ENCODE results near the gene PGAM1. TPM values are rescaled to one million over a fixed set of nuclear protein-coding genes. Genes with fewer than 3 reads are reported as not detected.

The PGAM1 gene
- total and polyA plus RNA-seq, 2 of the 13 experiments (the other 11 are each of a cell fraction or from before 2014, with no cell fraction given) = 354 to 483 TPM

- TF ChIP-seq NFYC (CRISPR knock-in tag; IDR thresholded peaks at IDR 0.05) = 0 out of 2 replicates have a peak, but pooled peaks have one; percentile 4
- TF ChIP-seq E2F2 (CRISPR knock-in tag; IDR thresholded peaks at IDR 0.05; ENCODE audit: borderline replicate concordance) = no peak
- no peak for TF ChIP-seq ATF7 (IDR thresholded peaks at IDR 0.05)
- no peak for TF ChIP-seq ATF7 (CRISPR knock-in tag; IDR thresholded peaks at IDR 0.05)
- peak; percentile 33; the same call in 1 of the 2 replicates for TF ChIP-seq ZBTB10 (CRISPR knock-in tag; IDR thresholded peaks at IDR 0.05; ENCODE audit: borderline replicate concordance)
- TF ChIP-seq ZSCAN22 (CRISPR knock-in tag; IDR thresholded peaks at IDR 0.05) = no peak
- peak; percentile 60 for TF ChIP-seq ZNF792 (CRISPR knock-in tag; IDR thresholded peaks at IDR 0.05)
- no peak for TF ChIP-seq RFXAP (CRISPR knock-in tag; IDR thresholded peaks at IDR 0.05; ENCODE audit: borderline replicate concordance)
- TF ChIP-seq IRF2 (CRISPR knock-in tag; IDR thresholded peaks at IDR 0.05) = peak; percentile 29; the same call in 1 of the 2 replicates
- TF ChIP-seq POGZ (CRISPR knock-in tag; IDR thresholded peaks at IDR 0.05) = peak; percentile 34; the same call in 1 of the 2 replicates
- TF ChIP-seq GATAD2A (CRISPR knock-in tag; IDR thresholded peaks at IDR 0.05) = peak; percentile 61
- TF ChIP-seq SRF (IDR thresholded peaks at IDR 0.05; ENCODE audit: low read depth, low read length) = no peak; the same call in 1 of the 2 replicates
- TF ChIP-seq NR3C1 (CRISPR knock-in tag; IDR thresholded peaks at IDR 0.05) = no peak
- peak; percentile 38; the same call in 1 of the 2 replicates for TF ChIP-seq ZSCAN9 (CRISPR knock-in tag; IDR thresholded peaks at IDR 0.05; ENCODE audit: borderline replicate concordance)
- peak; percentile 36 for TF ChIP-seq ZBTB7B (CRISPR knock-in tag; IDR thresholded peaks at IDR 0.05)
- no peak for TF ChIP-seq CREB1 (IDR thresholded peaks at IDR 0.05)
- peak; percentile 37; the same call in 1 of the 2 replicates for TF ChIP-seq CREB1 (CRISPR knock-in tag; IDR thresholded peaks at IDR 0.05)
- TF ChIP-seq ZNF101 (CRISPR knock-in tag; IDR thresholded peaks at IDR 0.05; ENCODE audit: borderline replicate concordance, low read depth) = no peak
- TF ChIP-seq ZBTB37 (CRISPR knock-in tag; IDR thresholded peaks at IDR 0.05) = 0 out of 2 replicates have a peak, but pooled peaks have one; percentile 33
- 0 out of 2 replicates have a peak, but pooled peaks have one; percentile 20 for TF ChIP-seq NCOA2 (CRISPR knock-in tag; IDR thresholded peaks at IDR 0.05)
- peak; percentile 23; the same call in 1 of the 2 replicates for TF ChIP-seq ZNF350 (CRISPR knock-in tag; IDR thresholded peaks at IDR 0.05; ENCODE audit: borderline replicate concordance, low read depth)
- TF ChIP-seq ZSCAN31 (CRISPR knock-in tag; IDR thresholded peaks at IDR 0.05; ENCODE audit: low read depth) = peak; percentile 48; the same call in 1 of the 2 replicates
- TF ChIP-seq ZNF331 (CRISPR knock-in tag; IDR thresholded peaks at IDR 0.05) = peak; percentile 71
- TF ChIP-seq MAFK (conservative IDR thresholded peaks at IDR 0.05 in 1 of 2, IDR thresholded peaks at IDR 0.05 in 1 of 2; ENCODE audit: low read length in 2 of 2) = no peak
- TF ChIP-seq CC2D1A (CRISPR knock-in tag; IDR thresholded peaks at IDR 0.05) = no peak
- peak; percentile 62 for TF ChIP-seq ZNF205 (CRISPR knock-in tag; IDR thresholded peaks at IDR 0.05)
- TF ChIP-seq SPEN (CRISPR knock-in tag; IDR thresholded peaks at IDR 0.05; ENCODE audit: low read depth) = peak; percentile 45; the same call in 1 of the 2 replicates
- TF ChIP-seq ELF1 (CRISPR knock-in tag; IDR thresholded peaks at IDR 0.05) = peak; percentile 31; the same call in 1 of the 2 replicates
These were observed 18.6 kb upstream of the PGAM1 start (continued) for GRCh38 chr10:97407211-97407951.

All from HepG2 (cell line).